HuH-7 (cell line): ENCODE measurements around the gene RDH11.
A peak's percentile ranks its signal among the peaks of the same experiment; 100 is the strongest.
"Not testable (repeated sequence)": the region's sequence is repeated elsewhere in the genome, so short reads cannot be mapped to it uniquely, and the experiment has no call there.

Experiments
- DNase-seq: peaks from one replicate; pipeline ENCODE4 v3.0.0; 2011; ENCODE audit warnings: low spot score

RDH11 gene, protein sequence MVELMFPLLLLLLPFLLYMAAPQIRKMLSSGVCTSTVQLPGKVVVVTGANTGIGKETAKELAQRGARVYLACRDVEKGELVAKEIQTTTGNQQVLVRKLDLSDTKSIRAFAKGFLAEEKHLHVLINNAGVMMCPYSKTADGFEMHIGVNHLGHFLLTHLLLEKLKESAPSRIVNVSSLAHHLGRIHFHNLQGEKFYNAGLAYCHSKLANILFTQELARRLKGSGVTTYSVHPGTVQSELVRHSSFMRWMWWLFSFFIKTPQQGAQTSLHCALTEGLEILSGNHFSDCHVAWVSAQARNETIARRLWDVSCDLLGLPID

DNA sequence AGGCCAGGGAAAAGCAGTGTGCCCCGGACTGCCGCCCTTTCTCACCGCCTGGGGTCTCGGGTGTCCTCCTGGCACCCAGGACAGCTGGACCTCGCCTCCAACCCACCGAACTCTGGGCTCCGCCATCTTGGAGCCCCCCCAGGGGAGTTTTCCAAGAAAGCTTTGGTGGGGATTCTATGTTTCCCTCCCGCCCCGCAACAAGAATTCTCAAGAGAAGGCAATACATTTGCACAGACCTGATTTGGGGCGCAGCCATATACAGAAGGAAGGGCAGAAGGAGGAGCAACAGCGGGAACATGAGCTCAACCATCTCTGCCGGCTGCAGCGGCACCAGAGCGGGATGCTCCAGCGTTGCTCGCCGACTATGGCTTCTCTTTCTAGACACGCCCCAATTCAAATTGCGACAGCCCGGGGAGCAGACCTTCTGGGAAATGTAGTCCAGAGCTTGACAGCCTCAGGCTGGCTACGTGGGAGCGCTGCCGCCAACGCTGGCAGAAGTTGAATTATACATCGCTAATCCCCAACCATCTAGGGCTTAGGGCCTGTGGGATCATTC, at the start of gene RDH11:
Gene RDH11 (minus strand): TSS at position 371 of the 556 bp plus-strand sequence. CDS start 61 bp downstream, at position 310.
- DNase-seq: peak; percentile 59

DNA sequence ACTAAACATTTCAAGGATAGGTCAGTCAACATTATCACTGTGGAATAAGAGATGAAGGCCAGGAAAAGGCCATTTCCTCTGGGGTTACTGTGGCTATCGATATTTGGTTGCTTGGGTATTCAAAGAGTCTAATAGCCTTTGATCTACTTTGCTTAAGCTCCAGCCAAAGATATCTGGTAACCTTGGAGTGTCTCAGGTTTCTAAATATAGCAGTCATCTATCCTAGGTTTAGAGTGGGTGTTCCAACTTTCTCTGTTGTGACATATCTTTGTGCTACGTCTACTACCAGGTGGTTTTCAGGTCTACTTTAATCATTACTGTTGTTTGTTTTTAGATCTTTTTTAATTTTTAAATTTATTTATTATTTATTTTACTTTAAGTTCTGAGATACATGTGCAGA, 48.5 kb upstream of the RDH11 start:
- no peak for DNase-seq

DNA sequence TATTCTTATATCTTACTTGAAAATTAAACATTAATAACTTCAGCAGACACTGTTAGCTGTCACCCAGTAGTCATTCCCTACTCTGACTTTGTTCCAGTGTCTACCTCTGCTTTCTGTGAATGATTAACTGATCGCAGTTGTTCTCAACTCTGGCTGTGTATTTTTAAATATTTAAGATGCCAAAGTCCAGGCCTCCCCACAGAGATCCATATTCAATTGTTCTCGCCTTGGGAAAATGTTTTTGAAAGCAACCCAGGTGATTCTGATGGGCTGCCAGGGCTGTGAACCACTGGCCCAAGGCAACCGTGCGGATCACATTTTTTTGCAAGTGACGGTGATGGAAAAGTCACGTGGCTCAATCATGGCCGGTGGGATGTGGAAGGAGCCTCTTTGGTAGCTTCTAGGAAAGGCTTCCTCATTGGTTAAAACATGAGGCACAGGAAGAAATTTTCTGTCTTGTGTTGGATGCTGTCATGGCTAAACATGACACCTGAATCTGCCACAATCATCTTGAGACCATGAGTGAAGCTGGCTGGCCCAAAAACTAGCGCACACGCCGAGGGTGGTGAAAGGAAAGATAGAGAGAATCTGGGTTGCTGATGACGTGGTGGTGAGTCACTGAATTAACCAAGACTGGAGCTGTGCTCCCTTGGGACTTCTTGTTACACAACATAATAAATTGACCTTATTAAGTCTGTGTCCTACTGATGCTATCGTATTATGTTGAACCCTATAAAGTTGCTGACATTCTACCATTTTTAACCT, 43.4 kb upstream of the RDH11 start:
- peak; percentile 64 for DNase-seq

DNA sequence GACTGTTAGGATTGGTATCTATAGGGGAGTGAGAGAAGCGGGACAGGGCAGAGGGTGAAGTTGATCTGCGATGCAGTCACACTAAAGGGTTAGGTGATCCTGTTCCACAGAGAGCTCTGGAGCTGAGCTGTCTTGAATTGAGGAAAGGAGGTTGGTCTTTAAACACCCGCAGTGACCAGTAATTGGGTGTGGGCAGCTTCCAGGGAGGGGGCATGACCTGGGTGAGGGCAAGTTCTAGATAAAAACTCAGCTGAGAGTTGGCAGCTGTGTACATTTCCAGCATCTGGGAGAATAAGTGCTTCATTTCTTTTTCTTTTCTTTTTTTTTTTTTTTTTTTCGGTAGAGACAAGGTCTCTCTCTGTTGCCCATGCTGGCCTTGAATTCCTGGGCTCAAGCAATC, 41.2 kb upstream of the RDH11 start:
- DNase-seq: no peak

DNA sequence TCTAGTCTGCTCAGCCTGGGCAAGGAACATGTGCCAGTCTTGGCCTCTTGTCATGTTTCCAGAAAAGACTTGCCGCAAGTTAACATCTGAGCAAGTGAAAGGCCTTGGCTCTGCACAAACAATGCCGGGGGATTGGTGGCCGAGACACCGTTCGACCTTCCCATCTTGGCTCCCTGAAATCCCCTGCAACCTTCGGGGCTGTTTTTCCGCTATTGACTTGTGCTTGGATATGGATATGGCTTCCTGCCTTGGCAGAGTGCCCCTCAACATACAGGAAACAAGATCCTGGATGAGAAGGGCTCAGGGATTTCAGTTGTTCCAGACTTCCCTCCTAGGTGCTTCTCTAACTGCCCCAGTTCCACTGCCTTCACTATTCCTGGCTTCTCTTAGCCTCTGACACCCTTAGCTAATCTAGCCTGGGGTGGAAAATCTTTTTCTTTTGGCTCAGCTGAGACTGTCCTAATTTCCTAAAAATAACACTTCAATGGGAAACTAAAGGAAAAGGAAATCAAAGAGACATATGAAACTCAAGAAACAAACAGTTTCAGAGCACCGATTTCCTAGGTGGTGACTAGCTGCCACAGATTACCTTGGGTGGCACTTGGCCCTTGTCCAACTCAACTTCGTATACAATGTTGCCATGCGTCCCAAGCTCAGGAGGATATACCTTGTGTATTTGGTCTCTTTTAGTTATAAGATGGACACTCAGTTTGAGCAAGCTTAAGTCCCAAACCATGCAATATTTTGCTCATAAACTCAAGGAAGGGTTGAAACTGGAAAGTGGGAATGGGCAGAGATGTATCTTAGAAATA, 40.0 kb upstream of the RDH11 start:
- no peak for DNase-seq

DNA sequence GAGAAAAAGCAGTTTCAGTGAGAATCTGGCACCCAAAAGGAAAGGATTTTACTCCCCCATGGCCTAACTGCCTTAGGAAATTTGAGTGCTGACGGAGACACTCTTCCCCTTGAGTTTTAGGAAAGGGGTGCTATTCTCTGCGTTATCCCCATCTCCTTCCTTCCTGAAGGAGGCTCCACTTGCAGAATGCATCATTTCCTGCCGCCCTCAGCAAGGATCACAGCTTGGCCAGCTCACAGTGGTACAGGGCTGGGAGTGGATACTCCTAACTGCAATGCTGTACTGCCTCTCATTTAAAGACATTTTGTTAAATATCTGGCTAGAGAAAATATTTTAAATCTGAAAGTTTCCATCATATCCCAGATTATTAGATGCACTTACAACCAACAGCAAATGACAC, 39.1 kb upstream of the RDH11 start:
- no peak for DNase-seq

DNA sequence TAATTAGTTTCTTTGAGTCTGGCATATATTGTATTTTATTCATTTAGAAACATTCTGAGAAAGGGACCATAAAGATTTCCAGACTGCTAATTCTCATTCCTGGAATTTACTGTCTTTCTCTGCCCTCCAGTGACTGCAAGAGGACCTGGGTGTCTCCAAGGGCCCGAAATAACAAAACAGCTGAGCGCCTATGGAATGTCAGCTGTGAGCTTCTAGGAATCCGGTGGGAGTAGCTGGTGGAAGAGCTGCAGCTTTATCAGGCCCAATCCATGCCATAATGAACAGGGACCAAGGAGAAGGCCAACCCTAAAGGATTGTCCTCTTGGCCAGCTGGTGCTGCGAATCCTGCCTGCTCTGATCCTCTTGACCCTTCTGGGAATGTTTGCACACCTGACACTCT, 38.1 kb upstream of the RDH11 start:
- no peak for DNase-seq

DNA sequence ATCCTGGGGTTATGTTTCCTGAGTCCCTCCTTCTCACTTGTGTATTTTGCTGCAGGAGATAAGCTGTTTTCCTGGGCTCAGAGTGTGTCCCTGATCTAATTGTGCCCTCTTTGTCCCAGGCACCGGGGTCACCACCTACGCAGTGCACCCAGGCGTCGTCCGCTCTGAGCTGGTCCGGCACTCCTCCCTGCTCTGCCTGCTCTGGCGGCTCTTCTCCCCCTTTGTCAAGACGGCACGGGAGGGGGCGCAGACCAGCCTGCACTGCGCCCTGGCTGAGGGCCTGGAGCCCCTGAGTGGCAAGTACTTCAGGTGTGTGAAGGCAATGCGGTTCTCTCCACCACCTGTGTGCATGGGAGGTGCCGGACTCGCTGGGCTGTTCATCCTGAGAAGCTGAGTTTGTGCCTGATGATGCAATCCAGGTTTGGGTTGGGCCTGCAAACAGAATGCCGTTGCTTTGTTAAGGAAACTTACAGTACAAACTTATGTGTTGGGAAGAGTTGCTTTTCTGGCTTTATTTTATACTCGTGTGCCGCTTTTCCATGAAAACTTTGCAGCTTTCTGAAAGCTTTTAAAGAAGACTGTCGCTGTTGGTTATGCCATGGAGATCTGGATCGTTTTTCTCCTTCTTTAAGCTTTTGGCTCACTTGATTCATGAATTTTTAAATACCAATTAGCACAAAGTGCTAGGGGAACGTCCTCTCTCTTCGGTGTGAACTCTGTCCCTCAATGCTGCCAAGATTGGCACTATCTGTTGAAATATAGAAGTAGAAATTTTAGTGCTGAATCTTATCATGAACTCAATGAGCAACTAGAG, 33.7 kb upstream of the RDH11 start:
- no peak for DNase-seq

DNA sequence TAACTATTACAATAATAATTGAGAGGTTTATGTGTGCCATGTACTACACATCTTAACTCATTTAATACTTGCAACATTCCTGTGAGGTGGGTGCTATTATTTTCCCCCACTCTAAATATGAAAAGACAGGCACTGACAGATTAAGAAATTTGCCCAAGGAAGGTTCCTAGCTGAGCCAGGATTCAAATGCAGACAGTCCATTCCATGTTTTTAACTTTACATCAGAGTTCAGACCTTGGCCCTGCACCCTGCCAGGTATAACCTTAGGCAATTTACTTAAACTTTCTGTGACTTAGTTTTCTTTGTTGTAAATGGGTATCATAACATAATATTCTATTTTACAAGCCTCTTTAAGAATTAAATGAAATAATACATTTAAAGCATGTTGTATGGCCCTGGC, 32.7 kb upstream of the RDH11 start:
- no peak for DNase-seq

DNA sequence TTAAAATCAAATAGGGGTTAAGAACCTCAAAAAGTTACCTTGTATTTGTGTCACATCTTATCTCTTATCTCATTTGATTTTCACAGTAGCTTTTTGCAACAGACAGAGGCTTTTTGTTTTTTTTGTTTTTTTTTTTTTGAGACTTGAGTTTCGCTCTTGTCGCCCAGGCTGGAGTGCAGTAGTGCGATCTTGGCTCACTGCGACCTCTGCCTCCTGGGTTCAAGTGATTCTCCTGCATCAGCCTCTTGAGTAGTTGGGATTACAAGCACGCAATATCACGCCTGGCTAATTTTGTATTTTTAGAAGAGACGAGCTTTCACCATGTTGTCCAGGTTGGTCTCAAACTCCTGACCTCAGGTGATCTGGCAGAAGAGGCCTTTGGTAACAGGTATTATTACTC, 31.8 kb upstream of the RDH11 start:
- no peak for DNase-seq

DNA sequence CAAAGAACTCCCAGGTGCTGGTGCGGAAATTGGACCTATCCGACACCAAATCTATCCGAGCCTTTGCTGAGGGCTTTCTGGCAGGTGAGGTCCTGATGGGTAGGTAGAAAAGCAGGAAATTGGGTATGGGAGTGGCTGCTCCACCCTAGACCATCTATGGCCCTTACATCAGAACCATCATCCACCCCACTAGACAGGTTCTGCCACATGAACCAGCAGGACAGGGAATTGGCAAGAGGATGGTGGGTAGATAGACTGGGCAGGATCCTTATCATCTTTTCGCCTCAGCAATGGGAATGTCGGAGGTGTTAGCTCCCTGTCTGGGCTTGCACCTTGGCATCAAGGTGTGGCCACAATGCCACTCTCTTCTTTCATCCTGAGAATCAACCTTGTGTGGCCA, 29.6 kb upstream of the RDH11 start:
- no peak for DNase-seq

DNA sequence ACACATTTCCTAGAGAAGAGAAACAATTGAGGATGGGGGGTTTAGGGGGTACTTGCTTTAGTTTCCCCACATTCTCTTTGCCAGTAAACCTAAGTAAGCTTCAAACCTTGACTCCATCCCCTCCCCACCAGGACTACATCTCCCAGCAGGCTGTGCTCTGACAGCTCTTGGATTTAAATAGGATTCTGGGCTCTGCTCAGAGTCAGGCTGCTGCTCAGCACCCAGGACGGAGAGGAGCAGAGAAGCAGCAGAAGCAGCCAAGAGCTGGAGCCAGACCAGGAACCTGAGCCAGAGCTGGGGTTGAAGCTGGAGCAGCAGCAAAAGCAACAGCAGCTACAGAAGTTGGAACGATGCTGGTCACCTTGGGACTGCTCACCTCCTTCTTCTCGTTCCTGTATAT, 26.7 kb upstream of the RDH11 start:
- no peak for DNase-seq

DNA sequence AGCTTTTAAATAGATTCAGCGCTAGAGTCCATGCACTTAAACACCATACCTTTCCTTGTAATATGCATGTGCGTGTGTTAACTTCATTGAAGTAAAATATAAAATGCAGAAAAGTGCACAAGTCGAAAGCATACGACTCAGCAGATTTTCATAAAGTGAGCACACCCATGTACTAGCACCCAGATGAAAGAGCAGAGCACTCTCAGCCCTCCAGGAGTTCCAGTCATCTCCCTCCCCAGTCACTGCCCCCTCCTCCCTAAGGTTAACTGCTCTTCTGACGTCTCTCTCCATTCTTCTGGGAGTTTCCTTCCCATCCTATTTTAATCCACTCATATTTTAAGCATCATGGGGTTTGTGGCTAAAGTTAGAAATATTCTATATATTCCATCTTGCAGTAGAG, 26.3 kb upstream of the RDH11 start:
- DNase-seq: no peak

DNA sequence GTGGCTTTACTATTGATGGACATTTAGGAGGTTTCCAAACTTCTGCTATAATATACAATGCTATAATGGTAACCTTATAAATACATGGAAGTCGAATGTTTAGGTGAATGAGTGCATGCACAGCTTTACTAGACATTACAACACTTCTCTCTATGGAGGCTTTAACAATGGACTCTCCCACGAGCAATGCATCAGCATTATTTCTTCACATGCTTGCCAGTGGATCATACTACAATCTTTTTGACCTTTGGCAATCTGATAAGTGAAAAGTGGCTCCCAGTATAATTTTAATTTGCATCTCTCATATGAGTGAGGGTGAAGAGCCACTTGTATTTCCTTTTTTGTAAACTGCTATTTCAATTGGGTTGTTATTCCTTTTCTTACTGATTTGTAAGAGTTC, 24.3 kb upstream of the RDH11 start:
- DNase-seq: no peak

DNA sequence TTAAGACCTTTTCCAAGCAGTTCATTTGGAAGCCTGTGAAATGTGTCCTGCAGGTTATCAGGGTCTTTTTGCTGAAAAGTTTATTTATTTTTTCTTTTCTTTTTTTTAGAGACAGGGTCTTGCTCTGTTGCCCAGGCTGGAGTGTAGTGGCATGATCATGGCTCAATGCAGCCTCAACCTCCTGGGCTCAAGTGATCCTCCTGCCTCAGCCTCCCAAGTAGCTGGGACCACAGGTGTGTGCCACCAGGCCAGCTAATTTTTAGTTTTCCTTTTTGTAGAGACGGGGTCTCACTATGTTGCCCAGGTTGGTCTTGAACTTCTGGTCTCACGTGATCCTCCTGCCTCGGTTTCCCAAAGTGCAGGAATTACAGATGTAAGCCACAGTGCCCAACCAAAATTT, 23.8 kb upstream of the RDH11 start:
- not testable (repeated sequence) for DNase-seq

DNA sequence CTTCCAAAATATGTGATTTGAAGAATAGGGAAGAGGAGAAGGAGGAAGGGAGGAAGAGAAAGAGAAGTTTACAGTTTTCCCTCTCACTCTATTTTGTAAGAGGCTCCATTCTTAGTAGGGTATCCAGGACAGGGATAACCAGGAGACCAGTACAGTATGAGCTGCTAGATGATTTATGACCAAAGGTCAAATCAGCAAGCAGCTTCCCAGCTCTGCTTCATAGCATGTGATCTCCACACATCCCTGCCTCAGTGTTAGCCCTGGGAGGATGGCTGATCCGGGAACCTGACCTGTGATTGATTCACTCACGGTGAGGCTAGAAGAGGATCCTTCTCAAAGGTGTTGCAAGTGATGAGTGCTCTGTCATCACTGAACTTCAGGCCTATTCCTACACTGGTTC, 22.7 kb upstream of the RDH11 start:
- DNase-seq: no peak

DNA sequence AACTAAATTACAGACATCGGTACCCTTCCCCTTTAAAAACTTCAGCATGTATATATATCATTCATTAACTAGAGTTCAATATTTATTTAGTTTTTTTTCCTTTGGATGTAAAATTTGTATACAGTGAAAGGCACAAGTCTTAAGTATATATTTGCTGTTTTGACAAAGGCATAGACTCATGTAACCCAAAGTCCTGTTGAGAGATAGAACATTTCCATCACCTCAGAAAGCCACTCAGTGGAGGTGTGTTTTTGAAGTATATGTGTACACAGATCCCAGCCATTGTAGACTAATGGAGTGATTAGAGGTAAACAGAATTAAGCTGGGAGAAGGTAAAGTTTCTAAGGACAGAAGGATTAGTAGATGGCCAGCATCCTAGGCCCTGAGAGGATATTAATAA, 21.5 kb upstream of the RDH11 start:
- no peak for DNase-seq

DNA sequence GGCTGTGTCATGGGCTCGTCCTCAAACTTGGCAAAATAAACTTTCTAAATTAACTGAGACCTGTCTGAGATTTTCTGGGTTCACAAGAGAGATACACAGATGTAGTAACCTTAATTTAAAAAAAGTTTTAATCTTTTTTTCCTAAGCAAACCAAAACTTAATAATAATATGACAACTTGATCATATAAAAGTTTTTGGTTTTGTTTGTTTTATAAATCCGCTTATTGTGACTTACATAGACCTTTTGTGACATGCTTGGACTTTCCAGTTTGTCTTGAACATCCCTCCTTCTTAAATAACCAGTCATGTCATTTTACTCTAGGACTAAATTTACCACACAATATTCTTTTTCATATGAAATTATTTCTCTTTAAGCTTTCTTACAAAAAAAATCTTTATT, 14.6 kb upstream of the RDH11 start:
- no peak for DNase-seq

DNA sequence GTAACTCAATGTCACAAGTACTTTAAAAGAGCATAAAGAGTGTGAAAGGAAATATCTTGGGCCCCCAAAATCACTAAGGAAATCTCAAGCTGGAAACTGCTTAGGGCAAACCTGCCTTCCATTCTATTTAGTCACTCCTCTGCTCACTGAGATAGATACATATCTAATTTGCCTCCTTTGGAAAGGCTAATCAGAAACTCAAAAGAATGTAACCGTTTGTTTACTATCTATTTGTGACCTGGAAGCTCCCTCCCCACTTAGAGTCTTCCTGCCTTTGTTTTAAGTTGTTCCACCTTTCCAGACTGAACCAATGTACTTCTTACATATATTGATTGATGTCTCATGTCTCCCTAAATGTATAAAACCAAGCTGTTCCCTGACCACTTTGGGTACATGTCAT, 14.2 kb upstream of the RDH11 start:
- not testable (repeated sequence) for DNase-seq

DNA sequence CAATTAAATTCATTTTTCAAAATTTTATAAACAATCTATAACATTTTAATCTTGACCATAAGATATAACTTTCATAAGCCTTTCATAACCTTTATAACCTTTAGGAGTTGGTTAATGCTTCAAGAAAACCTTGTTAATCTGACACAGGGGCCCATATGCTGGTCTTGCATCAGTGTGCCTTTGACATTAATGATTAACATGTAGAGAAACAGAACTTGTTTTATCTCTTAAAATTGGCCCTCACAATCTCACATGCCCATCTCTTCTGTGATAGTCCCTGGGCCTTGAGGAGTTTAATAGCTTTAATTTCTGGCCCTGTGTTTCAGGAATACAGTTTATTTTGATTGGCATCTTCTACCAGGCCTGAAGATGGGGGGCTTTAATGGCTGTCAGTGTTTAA, 13.8 kb upstream of the RDH11 start:
- DNase-seq: not testable (repeated sequence)

DNA sequence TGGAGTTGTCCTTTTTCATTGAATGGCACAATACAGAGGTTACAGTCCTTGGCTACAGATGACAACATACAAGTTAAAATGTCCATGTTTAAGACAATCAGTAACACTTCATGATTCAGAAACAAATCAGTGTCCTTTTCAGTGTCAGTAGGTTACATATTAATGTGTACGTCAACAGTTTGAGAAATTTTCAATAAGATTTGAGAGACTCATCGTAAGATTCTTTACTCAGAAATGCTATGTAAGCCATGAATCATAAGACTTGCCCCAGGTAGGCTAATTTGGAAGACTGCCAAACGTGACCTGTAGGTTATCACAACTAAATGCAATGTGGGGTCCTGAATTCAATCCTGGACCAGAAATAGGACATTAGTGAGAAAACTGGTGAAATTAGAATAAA, 9.6 kb upstream of the RDH11 start:
- DNase-seq: no peak
